Natural killer cell (primary cell): ENCODE results near the gene GPBAR1. TPM values are rescaled to one million over a fixed set of nuclear protein-coding genes. Genes with fewer than 3 reads are reported as not detected.

Source experiments
- ATAC-seq, 3 donors: fragments of 150-1000 bp in 2 of 3; fragments of 200-7000 bp in 1 of 3; cut with Tn5 transposase; 1 replicate in 1 of 3; 2 replicates in 2 of 3; pipeline ENCODE4 v1.10.0; 2021; ENCODE audit warnings: mild to moderate bottlenecking in 2 of 3, moderate library complexity in 2 of 3
- DNase-seq, 2 donors: peaks; one replicate each; pipeline versions ENCODE4 v3.0.0 to v3.0.0-alpha.2; 2013 to 2021; ENCODE audit warnings: mixed read lengths in 1 of 2
- H3K27ac ChIP-seq: one replicate; pipeline ENCODE4 v1.5.1; 2013; ENCODE audit warnings: mild to moderate bottlenecking, low read length
- H3K27me3 ChIP-seq: one replicate; pipeline ENCODE4 v1.6.1; 2013; ENCODE audit warnings: low read length; ENCODE audit not compliant: control insufficient read depth, insufficient read depth
- H3K36me3 ChIP-seq: one replicate; pipeline ENCODE4 v1.6.1; 2013; ENCODE audit warnings: low read length; ENCODE audit not compliant: control insufficient read depth, insufficient read depth
- H3K4me1 ChIP-seq: one replicate; pipeline ENCODE4 v1.6.1; 2013; ENCODE audit warnings: low read length; ENCODE audit not compliant: control insufficient read depth, insufficient read depth
- H3K4me3 ChIP-seq: one replicate; pipeline ENCODE4 v1.5.1; 2013; ENCODE audit warnings: low read length
- H3K9me3 ChIP-seq: one replicate; pipeline ENCODE4 v1.6.1; 2013; ENCODE audit warnings: low read length; ENCODE audit not compliant: control insufficient read depth, insufficient read depth
- H3K27ac Mint-ChIP-seq, 2 donors: one replicate each; pipeline ENCODE4 v1.8.0; 2022; ENCODE audit warnings: mild to moderate bottlenecking in 2 of 2, mixed read lengths in 2 of 2, moderate library complexity in 1 of 2
- H3K27me3 Mint-ChIP-seq, 2 donors: one replicate each; pipeline ENCODE4 v1.8.0; 2022; ENCODE audit warnings: low read depth in 2 of 2, mixed read lengths in 2 of 2
- H3K36me3 Mint-ChIP-seq: one replicate; pipeline ENCODE4 v1.8.0; 2022; ENCODE audit warnings: mixed read lengths
- H3K4me1 Mint-ChIP-seq, 2 donors: one replicate each; pipeline ENCODE4 v1.8.0; 2022; ENCODE audit warnings: mixed read lengths in 2 of 2
- H3K4me3 Mint-ChIP-seq: one replicate; pipeline ENCODE4 v1.8.0; 2022; ENCODE audit warnings: mild to moderate bottlenecking, moderate library complexity, mixed read lengths
- H3K9me3 Mint-ChIP-seq, 2 donors: one replicate each; pipeline ENCODE4 v1.8.0; 2022; ENCODE audit warnings: mixed read lengths in 2 of 2
- WGBS: methylation state at CpG from one replicate; pipeline ENCODE4 v1.1.7; 2013; ENCODE audit warnings: missing lambda C conversion rate; ENCODE audit not compliant: insufficient coverage; 5-methylcytosine and 5-hydroxymethylcytosine counted together
- intact Hi-C: fragments of 100-400 bp; cut with micrococcal nuclease; formaldehyde crosslinking; loops from one replicate; pipeline ENCODE4 v1.14.2; 2022
- total RNA-seq, 4 donors: library from RNA; stranded (reverse); fragments of 120-200 nt in 1 of 4; gene quantifications; one replicate each; pipeline versions ENCODE4 v1.2.3 to v1.2.4, GENCODE V29; 2013 to 2022
- TF ChIP-seq, protein P1 (sequence below): fragments of 200-600 bp; IDR thresholded peaks from one replicate; pipeline ENCODE4 v1.8.0; 2022; ENCODE audit warnings: antibody characterized with exemption

GPBAR1 gene
- total RNA-seq, 3 donors from 2014 or later (not counting 1 experiment from before 2014, with no cell fraction given): 1.4 to 3.3 (median 2.6) TPM

DNA sequence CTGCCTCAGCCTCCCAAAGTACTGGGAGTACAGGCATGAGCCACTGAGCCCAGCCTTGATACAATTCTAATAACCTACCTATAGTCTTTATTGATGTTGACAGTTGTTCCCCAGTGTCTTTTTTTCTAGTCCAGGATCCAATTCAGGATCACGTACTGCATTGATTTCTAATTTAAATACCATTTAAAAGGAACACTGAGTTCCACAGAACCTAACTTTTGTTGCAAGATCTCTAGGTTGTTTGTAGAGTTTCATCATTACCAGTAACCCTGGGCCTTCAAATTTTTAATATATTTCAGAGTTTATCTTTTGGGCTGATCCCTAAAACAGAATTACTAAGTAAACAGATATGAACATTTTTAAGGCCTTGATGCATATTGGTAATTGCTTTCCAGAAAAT lies 52.5 kb downstream of the GPBAR1 start:
- WGBS: no CpG with 5 or more reads among the region's 1 CpG
- Histone ChIP-seq H3K27ac (no peak overlapping the region), H3K9me3 (no peaks in the 10 kb centered on the region), H3K27me3 (no peaks in the 10 kb centered on the region), H3K4me1 (peaks cover 16% of the 10 kb centered on the region), H3K36me3 (no peaks in the 10 kb centered on the region), H3K4me3 (no peak overlapping the region)
- Mint-ChIP-seq H3K4me3 (no peak overlapping the region), H3K36me3 (no peaks in the 10 kb centered on the region), H3K27ac (no peak overlapping the region), H3K27me3 (peaks cover 0 to 3% of the 10 kb centered on the region in 2 donors), H3K4me1 (peaks cover 12 to 13% of the 10 kb centered on the region in 2 donors), H3K9me3 (no peaks in the 10 kb centered on the region)
- intact Hi-C loops: no loop called here
- DNase-seq (no peak), ATAC-seq (no peak)
- TF ChIP-seq, protein P1, sequence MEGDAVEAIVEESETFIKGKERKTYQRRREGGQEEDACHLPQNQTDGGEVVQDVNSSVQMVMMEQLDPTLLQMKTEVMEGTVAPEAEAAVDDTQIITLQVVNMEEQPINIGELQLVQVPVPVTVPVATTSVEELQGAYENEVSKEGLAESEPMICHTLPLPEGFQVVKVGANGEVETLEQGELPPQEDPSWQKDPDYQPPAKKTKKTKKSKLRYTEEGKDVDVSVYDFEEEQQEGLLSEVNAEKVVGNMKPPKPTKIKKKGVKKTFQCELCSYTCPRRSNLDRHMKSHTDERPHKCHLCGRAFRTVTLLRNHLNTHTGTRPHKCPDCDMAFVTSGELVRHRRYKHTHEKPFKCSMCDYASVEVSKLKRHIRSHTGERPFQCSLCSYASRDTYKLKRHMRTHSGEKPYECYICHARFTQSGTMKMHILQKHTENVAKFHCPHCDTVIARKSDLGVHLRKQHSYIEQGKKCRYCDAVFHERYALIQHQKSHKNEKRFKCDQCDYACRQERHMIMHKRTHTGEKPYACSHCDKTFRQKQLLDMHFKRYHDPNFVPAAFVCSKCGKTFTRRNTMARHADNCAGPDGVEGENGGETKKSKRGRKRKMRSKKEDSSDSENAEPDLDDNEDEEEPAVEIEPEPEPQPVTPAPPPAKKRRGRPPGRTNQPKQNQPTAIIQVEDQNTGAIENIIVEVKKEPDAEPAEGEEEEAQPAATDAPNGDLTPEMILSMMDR: no peak

Other genes starting within 250 kb of the GPBAR1 start
- gene RUFY4, start 191.8 kb upstream of the GPBAR1 start, total RNA-seq: 1 to 10 TPM in 2 of 3 donors, under 1 TPM in 1; 0.82 to 3.1 (median 1.8) TPM
- gene CXCR2, start 135.0 kb upstream of the GPBAR1 start, total RNA-seq: 10 to 100 TPM; 24.3 to 35.3 (median 25.8) TPM
- 10 to 100 TPM in 2 of 3 donors, 1 to 10 TPM in 1; 9.1 to 19.2 (median 10.6) TPM for gene CXCR1, start 94.1 kb upstream of the GPBAR1 start, total RNA-seq
- 100 to 1,000 TPM; 824 to 880 (median 830) TPM for gene ARPC2, start 43.8 kb upstream of the GPBAR1 start, total RNA-seq
- gene AAMP, start 9.1 kb downstream of the GPBAR1 start, total RNA-seq: 10 to 100 TPM; 52.5 to 61.6 (median 60.0) TPM
- gene PNKD, start 9.5 kb downstream of the GPBAR1 start, total RNA-seq: 10 to 100 TPM; 18.8 to 21.3 (median 18.9) TPM
- 100 to 1,000 TPM in 1 of 3 donors, 10 to 100 TPM in 2; 84.9 to 107 (median 95.1) TPM for gene TMBIM1, start 31.5 kb downstream of the GPBAR1 start, total RNA-seq
- under 1 TPM in 1 of 3 donors, not detected in 2; 0.26 TPM for gene CATIP, start 95.8 kb downstream of the GPBAR1 start, total RNA-seq
- 10 to 100 TPM; 17.9 to 53.5 (median 35.5) TPM for gene SLC11A1, start 121.3 kb downstream of the GPBAR1 start, total RNA-seq
- 100 to 1,000 TPM; 223 to 273 (median 228) TPM for gene CTDSP1, start 138.9 kb downstream of the GPBAR1 start, total RNA-seq
- 1 to 10 TPM; 1.5 to 1.8 (median 1.6) TPM for gene VIL1, start 158.1 kb downstream of the GPBAR1 start, total RNA-seq